GM19043 (cell line): ENCODE measurements around the gene SFXN2.
"Not testable (repeated sequence)": the region's sequence is repeated elsewhere in the genome, so short reads cannot be mapped to it uniquely, and the experiment has no call there.

ENCODE experiments used
- ATAC-seq: cut with Tn5 transposase; IDR thresholded peaks from one replicate; pipeline ENCODE4 v1.9.1; 2021; ENCODE audit warnings: low read depth; ENCODE audit not compliant: unreplicated experiment

The SFXN2 gene

DNA sequence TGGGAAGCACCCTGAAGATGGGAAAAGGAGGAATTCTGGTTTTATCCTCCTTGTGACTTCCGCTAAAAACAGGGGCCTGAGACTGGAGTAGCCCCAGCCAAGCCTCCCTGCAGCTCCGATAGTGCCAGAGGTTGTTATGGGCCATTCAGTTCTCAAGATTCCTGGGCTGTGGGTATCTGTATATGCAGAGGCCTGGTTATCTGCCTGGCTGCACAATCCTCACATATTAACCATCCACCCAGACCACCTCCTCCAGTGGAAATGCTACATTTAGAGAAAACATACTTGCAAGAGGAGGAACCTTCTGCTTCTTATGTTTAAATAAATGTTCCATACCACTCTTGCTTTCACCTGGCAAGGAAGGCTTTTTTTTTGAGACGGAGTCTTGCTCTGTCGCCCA lies 34.8 kb upstream of the SFXN2 start:
- ATAC-seq: no peak

GRCh38 chr10:102681696-102682095 lies 32.7 kb upstream of the SFXN2 start:
- no peak for ATAC-seq

- no peak for ATAC-seq
Observed at GRCh38 chr10:102682416-102682815, 32.0 kb upstream of the SFXN2 start.

DNA sequence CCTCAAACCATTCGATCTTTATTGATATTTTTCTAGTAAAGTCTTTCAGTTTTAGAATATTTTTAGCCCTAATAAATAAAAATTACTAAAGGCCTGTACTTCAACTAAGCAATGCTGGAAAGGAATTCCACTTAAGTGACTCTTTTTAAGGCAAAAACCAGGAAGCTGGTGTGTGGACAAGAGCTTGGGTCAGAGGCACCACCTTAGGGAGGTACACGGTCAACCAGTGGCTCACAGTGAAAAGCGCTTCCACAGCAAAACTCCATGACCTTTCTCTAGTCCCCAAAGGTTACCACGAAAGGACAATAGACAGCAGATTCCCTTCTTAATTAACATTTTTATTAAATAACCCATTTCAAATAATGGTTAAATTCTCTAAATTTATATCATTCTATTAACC lies 31.5 kb upstream of the SFXN2 start:
- ATAC-seq: no peak

- ATAC-seq: no peak
Observed at GRCh38 chr10:102683736-102684135, 30.7 kb upstream of the SFXN2 start.

- ATAC-seq: no peak
Observed at GRCh38 chr10:102691285-102692066, 23.0 kb upstream of the SFXN2 start.

- not testable (repeated sequence) for ATAC-seq
Observed at GRCh38 chr10:102695401-102695800, 19.0 kb upstream of the SFXN2 start.

- no peak for ATAC-seq
Observed at GRCh38 chr10:102696736-102697135, 17.7 kb upstream of the SFXN2 start.

GRCh38 chr10:102698894-102699293 lies 15.5 kb upstream of the SFXN2 start:
- no peak for ATAC-seq

DNA sequence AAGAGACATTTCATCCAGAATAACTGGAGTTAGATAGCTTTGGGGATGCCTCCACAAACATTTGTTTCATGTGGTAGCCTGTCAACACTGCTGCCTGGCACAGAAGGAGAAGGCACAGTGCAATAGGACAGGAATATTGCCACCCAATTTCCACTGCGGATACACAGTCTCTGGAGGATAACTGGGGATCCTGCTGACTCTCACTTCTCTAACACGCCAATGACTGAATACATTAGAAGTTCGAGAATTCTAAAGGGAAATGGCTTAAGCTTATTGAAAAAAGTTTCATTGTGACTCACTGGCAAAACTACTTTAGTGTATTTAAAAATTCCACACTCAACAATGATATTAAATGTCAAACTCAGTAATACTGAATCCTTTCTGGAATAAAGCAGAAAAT lies 13.2 kb upstream of the SFXN2 start:
- no peak for ATAC-seq

DNA sequence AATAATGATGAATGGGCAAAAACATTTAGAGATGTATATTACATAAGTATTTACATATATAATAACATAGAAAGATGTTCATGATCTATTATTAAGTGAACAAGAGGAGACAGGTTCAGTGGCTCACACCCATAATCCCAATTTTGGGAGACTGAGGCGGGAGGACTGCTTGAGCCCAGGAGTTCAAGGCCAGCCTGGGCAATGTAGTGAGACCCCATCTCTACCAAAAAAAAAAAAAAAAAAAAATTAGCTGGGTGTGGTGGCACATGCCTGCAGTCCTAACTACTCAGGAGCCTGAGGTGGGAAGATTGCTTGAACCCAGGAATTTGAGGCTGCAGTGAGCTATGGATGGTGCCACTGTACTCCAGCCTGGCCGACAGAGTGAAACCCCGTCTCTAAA lies 12.6 kb upstream of the SFXN2 start:
- ATAC-seq: no peak

DNA sequence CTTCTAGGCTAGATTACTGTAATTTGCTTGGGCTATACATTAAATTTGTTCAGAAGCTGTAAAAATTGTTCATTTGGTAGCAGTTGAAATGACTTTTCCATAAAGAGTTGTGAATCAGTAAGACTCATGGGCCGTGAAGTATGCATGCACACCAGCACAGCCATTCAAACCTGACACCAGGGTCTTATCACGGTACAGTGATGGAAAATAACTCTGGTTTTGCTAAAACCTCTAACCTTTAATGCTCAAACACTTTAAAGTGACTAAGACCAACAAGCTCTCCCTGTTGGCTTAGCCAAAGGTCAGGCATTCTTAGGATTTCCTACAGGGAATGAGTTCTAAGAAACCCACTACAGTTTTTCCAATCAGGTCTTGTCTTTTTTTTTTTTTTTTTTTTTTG lies 11.7 kb upstream of the SFXN2 start:
- ATAC-seq: no peak

- ATAC-seq: no peak
Observed at GRCh38 chr10:102704915-102705314, 9.5 kb upstream of the SFXN2 start.

DNA sequence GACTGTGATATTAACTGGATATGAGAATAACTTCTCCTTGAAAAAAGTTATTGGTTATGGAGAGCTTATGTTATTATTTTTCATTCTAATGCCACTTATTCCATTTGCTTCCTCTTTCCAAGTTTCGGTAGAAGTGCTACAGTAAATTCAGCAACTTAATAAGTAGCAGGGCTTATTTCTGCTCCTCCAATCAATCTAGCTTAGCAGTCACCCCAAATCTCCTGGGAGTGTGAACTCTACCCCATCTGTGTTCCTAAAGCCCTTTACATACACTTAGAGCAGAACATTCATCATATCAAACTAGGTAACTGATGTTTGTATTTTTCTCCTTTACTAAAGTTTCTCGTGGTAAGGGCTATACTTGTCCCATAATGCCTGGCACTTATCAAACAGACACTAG lies 8.9 kb upstream of the SFXN2 start:
- no peak for ATAC-seq

DNA sequence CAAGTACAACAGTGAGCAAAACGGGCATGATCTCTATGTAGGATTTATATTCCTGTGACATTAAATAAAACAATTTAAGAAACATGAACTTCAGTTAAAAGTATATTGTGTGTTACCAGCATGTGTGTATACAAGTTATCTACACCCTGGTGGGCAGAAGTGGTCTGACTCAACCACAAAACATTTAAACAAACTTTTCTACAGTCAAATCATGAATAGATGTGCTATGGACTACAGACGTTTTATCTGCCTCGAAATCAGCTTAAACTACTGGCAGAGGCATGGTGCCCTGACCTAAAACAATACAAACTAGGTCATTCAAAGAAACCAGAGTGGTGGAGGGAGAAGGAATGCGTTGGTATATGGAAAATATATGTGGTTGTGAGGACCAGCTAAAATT lies 3.8 kb upstream of the SFXN2 start:
- ATAC-seq: no peak

- no peak for ATAC-seq
Observed at GRCh38 chr10:102712089-102712488, 2.3 kb upstream of the SFXN2 start.

GRCh38 chr10:102712843-102713538 lies 1.4 kb upstream of the SFXN2 start:
- no peak for ATAC-seq

GRCh38 chr10:102713539-102713813 lies 960 bp upstream of the SFXN2 start:
- peak; percentile 38 for ATAC-seq

DNA sequence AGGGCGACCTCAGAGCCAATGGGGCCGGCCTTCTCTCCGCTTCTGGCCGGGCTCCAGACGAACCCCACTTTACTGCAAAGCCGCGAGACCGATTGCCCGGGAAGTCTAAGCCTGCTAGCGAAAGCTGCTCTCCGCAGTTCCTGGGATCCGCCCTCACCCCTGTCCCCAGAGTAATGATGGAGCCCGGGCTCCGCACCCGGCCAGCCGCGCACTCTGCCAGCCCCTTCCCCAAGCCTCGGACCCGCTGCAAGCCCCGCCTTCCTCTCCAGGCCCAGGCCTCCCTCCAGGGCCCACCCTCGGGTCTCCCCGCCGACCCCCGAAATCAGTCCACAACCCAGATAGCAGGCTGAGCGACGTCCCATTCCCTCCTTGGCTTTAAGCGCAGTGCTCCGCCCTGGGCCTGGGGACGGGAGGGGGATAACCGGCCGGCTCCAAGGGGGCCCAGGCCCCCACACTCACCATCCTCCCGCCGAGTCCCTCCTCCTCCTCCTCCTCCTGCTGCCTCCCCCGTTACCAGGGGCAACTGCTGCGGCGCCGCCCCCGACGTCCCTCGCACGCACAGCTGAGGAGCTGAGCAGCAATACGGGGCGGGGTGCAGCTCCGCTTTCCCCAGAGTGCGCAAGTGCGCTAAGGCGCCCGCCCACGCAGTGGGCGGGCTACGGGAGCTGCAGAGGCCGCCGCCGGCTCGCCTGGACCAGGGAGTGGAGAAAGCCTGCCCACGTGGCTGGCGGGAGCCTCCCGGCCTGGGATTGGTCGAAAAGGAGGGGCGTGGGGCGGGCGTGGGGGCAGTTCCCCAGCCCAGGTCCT lies 419 bp upstream of the SFXN2 start, which contains the start of gene ARL3:
Gene ARL3, minus strand, starts transcription at position 584 of the 807 bp plus-strand sequence. Its CDS starts 122 bp downstream, at position 462.
- ATAC-seq: peak; percentile 81

- no peak for ATAC-seq
Observed at GRCh38 chr10:102715880-102716279, 1.4 kb downstream of the SFXN2 start.

DNA sequence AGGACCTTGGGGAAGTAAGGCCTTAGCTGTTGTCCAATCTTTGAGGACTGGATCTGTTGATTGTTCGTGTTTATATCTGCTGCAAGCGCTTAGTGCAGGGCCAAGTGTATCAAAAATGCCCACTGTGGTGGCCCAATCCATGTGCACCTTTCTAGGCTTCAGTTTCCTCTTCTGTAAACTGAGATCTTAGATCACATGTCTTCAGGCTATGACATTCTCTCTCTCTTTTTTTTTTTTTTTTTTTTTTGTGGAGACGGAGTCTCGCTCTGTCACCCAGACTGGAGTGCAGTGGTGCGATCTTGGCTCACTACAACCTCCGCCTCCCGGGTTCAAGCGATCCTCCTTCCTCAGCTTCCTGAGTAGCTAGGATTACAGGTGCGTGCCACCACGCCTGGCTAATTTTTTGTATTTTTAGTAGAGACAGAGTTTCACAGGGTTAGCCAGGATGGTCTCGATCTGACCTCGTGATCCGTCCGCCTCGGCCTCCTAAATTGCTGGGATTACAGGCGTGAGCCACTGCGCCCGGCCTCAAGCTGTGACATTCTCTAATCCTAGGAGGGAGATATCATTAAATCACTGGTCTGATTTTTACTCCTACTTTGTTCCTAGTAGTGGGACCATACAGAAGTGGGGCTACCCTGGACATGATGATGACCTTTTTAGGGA lies 2.6 kb downstream of the SFXN2 start:
- not testable (repeated sequence) for ATAC-seq
